Effector memory CD4-positive, alpha-beta T cell (primary cell): ENCODE results near the gene CHD9.
"Not testable (repeated sequence)": the region's sequence is repeated elsewhere in the genome, so short reads cannot be mapped to it uniquely, and the experiment has no call there.

Source experiments
- DNase-seq, 3 donors: peaks; one replicate each; pipeline ENCODE4 v3.0.0-alpha.2; 2020
- H3K27ac ChIP-seq: 2 replicates; pipeline ENCODE4 v1.7.0; 2013; ENCODE audit warnings: mild to moderate bottlenecking, low read length, moderate library complexity; ENCODE audit not compliant: insufficient read depth, poor library complexity, severe bottlenecking
- H3K27me3 ChIP-seq: replicated peaks from 2 replicates; pipeline ENCODE4 v1.7.0; 2013; ENCODE audit warnings: mild to moderate bottlenecking, low read length; ENCODE audit not compliant: insufficient read depth, control insufficient read depth, poor library complexity, severe bottlenecking
- H3K36me3 ChIP-seq: 2 replicates; pipeline ENCODE4 v1.7.0; 2013; ENCODE audit warnings: mild to moderate bottlenecking, low read length, moderate library complexity; ENCODE audit not compliant: control insufficient read depth, insufficient read depth
- H3K4me1 ChIP-seq: 2 replicates; pipeline ENCODE4 v1.7.0; 2013; ENCODE audit warnings: low read length, mild to moderate bottlenecking; ENCODE audit not compliant: control insufficient read depth, insufficient read depth, poor library complexity, severe bottlenecking
- H3K4me3 ChIP-seq: 2 replicates; pipeline ENCODE4 v1.7.0; 2013; ENCODE audit warnings: low read length, low read depth, mild to moderate bottlenecking; ENCODE audit not compliant: insufficient read depth, poor library complexity, severe bottlenecking
- H3K9me3 ChIP-seq: 2 replicates; pipeline ENCODE4 v1.7.0; 2013; ENCODE audit warnings: mild to moderate bottlenecking, low read length, moderate library complexity; ENCODE audit not compliant: control insufficient read depth

The CHD9 gene

GRCh38 chr16:53034306-53034705 lies 20.5 kb upstream of the CHD9 start:
- Histone ChIP-seq H3K27ac (no peak overlapping the region), H3K27me3 (no peaks in the 10 kb centered on the region), H3K4me3 (no peak overlapping the region), H3K36me3 (no peaks in the 10 kb centered on the region), H3K4me1 (no peaks in the 10 kb centered on the region), H3K9me3 (no peaks in the 10 kb centered on the region)
- DNase-seq: no peak

DNA sequence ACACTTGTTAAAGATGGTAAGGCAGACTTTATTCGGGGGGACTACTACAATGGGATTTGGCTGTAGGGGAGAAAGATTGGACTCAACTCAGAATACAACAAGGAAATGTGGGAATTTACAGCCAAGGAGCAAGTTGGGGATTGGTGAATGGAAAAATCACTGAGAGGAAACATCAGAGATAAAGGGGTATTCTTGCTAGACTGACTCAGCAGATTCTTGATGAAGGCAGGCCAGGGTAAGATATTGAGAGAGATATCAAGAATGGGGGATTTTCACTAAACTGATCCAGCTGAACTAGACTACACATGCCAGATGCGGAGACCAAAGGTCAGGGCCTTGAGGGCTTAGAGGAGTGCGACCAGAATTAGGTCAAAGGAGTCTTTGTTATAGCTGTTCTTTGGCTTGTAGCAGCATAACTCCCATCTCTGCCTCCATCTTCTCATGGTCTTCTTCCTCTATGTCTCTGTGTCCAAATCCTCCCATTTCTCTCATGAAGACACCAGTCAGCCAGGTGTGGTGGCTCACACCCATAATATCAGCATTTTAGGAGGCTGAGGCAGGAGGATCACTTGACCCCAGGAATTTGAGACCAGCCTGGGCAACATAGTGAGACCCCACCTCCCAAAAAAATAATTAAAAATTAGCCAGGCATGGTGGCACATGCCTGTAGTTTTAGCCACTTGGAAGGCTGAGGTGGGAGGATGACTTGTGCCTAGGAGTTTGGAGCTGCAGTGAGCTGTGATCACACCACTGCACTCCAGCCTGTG lies 19.4 kb upstream of the CHD9 start:
- H3K36me3 ChIP-seq: no peaks in the 10 kb centered on the region
- no peaks in the 10 kb centered on the region for H3K9me3 ChIP-seq
- no peak overlapping the region for H3K27ac ChIP-seq
- no peak for DNase-seq
- no peak overlapping the region for H3K4me3 ChIP-seq
- no peaks in the 10 kb centered on the region for H3K4me1 ChIP-seq
- H3K27me3 ChIP-seq: no peaks in the 10 kb centered on the region

DNA sequence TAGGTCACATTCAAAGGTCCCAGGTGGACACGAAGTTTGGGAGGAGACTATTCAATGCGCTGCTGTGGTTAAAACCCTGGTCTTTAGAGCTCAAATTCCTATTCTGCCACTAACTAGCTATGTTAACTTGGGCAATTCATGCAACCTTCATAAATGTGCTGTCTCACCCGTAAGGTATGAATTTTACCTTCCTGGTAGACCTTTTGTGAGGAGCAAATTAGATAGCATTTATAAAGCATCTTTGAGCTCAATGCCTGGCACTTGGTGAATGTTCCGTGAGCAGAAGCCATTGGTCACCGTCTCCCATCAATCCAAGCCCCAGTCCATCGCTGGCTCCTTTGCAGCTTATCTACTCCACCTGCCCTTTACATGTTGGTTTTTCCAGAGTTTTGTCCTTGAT lies 18.7 kb upstream of the CHD9 start:
- no peaks in the 10 kb centered on the region for H3K27me3 ChIP-seq
- no peaks in the 10 kb centered on the region for H3K36me3 ChIP-seq
- H3K4me3 ChIP-seq: no peak overlapping the region
- DNase-seq: no peak
- H3K9me3 ChIP-seq: no peaks in the 10 kb centered on the region
- no peak overlapping the region for H3K27ac ChIP-seq
- H3K4me1 ChIP-seq: no peaks in the 10 kb centered on the region

GRCh38 chr16:53036711-53037110 lies 18.1 kb upstream of the CHD9 start:
- H3K4me1 ChIP-seq, H3K4me3 ChIP-seq, H3K36me3 ChIP-seq, H3K9me3 ChIP-seq, H3K27me3 ChIP-seq, DNase-seq, H3K27ac ChIP-seq: not testable (repeated sequence)

GRCh38 chr16:53040788-53041187 lies 14.0 kb upstream of the CHD9 start:
- H3K27me3 ChIP-seq: no peaks in the 10 kb centered on the region
- DNase-seq: no peak
- H3K4me3 ChIP-seq: no peak overlapping the region
- no peaks in the 10 kb centered on the region for H3K36me3 ChIP-seq
- H3K4me1 ChIP-seq: no peaks in the 10 kb centered on the region
- no peaks in the 10 kb centered on the region for H3K9me3 ChIP-seq
- H3K27ac ChIP-seq: no peak overlapping the region

GRCh38 chr16:53041320-53042051 lies 13.3 kb upstream of the CHD9 start:
- no peak for DNase-seq
- no peaks in the 10 kb centered on the region for H3K9me3 ChIP-seq
- H3K36me3 ChIP-seq: no peaks in the 10 kb centered on the region
- no peaks in the 10 kb centered on the region for H3K4me1 ChIP-seq
- no peak overlapping the region for H3K27ac ChIP-seq
- no peaks in the 10 kb centered on the region for H3K27me3 ChIP-seq
- H3K4me3 ChIP-seq: no peak overlapping the region

GRCh38 chr16:53042235-53042701 lies 12.5 kb upstream of the CHD9 start:
- DNase-seq: no peak
- Histone ChIP-seq H3K4me1 (no peaks in the 10 kb centered on the region), H3K9me3 (no peaks in the 10 kb centered on the region), H3K4me3 (no peak overlapping the region), H3K27me3 (no peaks in the 10 kb centered on the region), H3K36me3 (no peaks in the 10 kb centered on the region), H3K27ac (no peak overlapping the region)

DNA sequence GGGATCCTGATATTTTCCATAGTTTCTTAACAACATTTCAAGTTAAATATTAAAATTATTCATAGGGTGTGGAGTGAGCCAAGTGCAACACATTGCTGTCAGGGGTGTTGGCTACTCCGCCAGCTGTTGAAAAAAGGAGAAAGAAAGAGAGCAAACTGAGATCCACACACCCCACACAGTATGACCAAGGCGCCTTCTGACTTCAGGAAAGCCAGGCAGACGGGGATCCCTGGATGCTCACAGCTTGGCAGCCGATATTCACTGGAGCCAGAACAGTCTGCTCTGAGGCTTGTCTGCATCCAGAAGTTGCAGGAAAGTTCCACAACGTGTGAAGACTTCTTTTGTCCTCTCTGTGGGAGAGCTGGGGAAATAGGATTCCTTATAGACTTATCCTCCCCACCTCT lies 11.4 kb upstream of the CHD9 start:
- DNase-seq: no peak
- H3K9me3 ChIP-seq: no peaks in the 10 kb centered on the region
- no peaks in the 10 kb centered on the region for H3K27me3 ChIP-seq
- H3K4me3 ChIP-seq: no peak overlapping the region
- no peaks in the 10 kb centered on the region for H3K36me3 ChIP-seq
- no peaks in the 10 kb centered on the region for H3K4me1 ChIP-seq
- no peak overlapping the region for H3K27ac ChIP-seq

- H3K9me3 ChIP-seq: no peaks in the 10 kb centered on the region
- H3K36me3 ChIP-seq: no peaks in the 10 kb centered on the region
- DNase-seq: no peak
- no peak overlapping the region for H3K4me3 ChIP-seq
- no peak overlapping the region for H3K27ac ChIP-seq
- H3K4me1 ChIP-seq: no peaks in the 10 kb centered on the region
- no peaks in the 10 kb centered on the region for H3K27me3 ChIP-seq
Measured at GRCh38 chr16:53043986-53044601, 10.7 kb upstream of the CHD9 start.
